MM.1S (cell line): ENCODE measurements around the gene MAML3.

Experiments used
- DNase-seq: peaks from one replicate; pipeline ENCODE4 v3.0.0-alpha.2; 2015
- H2AFZ ChIP-seq: fragments of 300-600 bp; sonication (generic); 2 replicates; pipeline ENCODE4 v1.6.0; 2016; ENCODE audit warnings: antibody characterized with exemption, low read length
- H3F3A ChIP-seq: fragments of 300-600 bp; sonication (generic); 2 replicates; pipeline ENCODE4 v1.6.1; 2016; ENCODE audit warnings: mild to moderate bottlenecking, antibody characterized with exemption, low read length, moderate library complexity, mixed read lengths; ENCODE audit not compliant: insufficient read depth
- H3K27ac ChIP-seq: fragments of 300-600 bp; sonication (generic); 2 replicates; pipeline ENCODE4 v1.5.1; 2016; ENCODE audit warnings: mild to moderate bottlenecking, low read length
- H3K27me3 ChIP-seq: fragments of 300-600 bp; sonication (generic); replicated peaks from 2 replicates; pipeline ENCODE4 v1.6.0; 2016; ENCODE audit warnings: low read length; ENCODE audit not compliant: insufficient read depth
- H3K36me3 ChIP-seq: fragments of 300-600 bp; sonication (generic); replicated peaks from 2 replicates; pipeline ENCODE4 v1.6.1; 2016; ENCODE audit warnings: mild to moderate bottlenecking, low read length, mixed read lengths; ENCODE audit not compliant: insufficient read depth
- H3K4me1 ChIP-seq: fragments of 300-600 bp; sonication (generic); 2 replicates; pipeline ENCODE4 v1.6.1; 2016; ENCODE audit warnings: low read length, mixed read lengths
- H3K4me2 ChIP-seq: fragments of 300-600 bp; sonication (generic); 2 replicates; pipeline ENCODE4 v1.6.0; 2016; ENCODE audit warnings: low read depth, low read length
- H3K4me3 ChIP-seq: fragments of 300-600 bp; sonication (generic); 2 replicates; pipeline ENCODE4 v1.5.1; 2016; ENCODE audit warnings: low read length, mixed read lengths
- H3K79me2 ChIP-seq: fragments of 300-600 bp; sonication (generic); 2 replicates; pipeline ENCODE4 v1.6.1; 2016; ENCODE audit warnings: mixed run types, low read length, mixed read lengths
- H3K9ac ChIP-seq: fragments of 300-600 bp; sonication (generic); 2 replicates; pipeline ENCODE4 v1.6.1; 2016; ENCODE audit warnings: low read length, mixed read lengths
- H3K9me2 ChIP-seq: fragments of 300-600 bp; sonication (generic); replicated peaks from 2 replicates; pipeline ENCODE4 v1.6.1; 2016; ENCODE audit warnings: mild to moderate bottlenecking, low read length, mixed read lengths; ENCODE audit not compliant: insufficient read depth
- H3K9me3 ChIP-seq: fragments of 300-600 bp; sonication (generic); replicated peaks from 2 replicates; pipeline ENCODE4 v1.6.1; 2016; ENCODE audit warnings: mild to moderate bottlenecking, low read length, mixed read lengths; ENCODE audit not compliant: insufficient read depth
- H4K20me1 ChIP-seq: fragments of 300-600 bp; sonication (generic); 2 replicates; pipeline ENCODE4 v1.6.1; 2016; ENCODE audit warnings: mild to moderate bottlenecking, low read length, moderate library complexity, mixed read lengths; ENCODE audit not compliant: insufficient read depth
- EZH2 ChIP-seq: fragments of 300-600 bp; sonication (generic); optimal IDR thresholded peaks from 2 replicates; pipeline ENCODE3; 2017; ENCODE audit warnings: low read depth, mild to moderate bottlenecking, antibody characterized with exemption, low read length, mixed read lengths
- EZH2phosphoT487 ChIP-seq: fragments of 300-600 bp; sonication (generic); IDR thresholded peaks from 2 replicates; pipeline ENCODE4 v1.6.1; 2018; ENCODE audit warnings: antibody characterized with exemption, low read length
- TF ChIP-seq, protein P1 (sequence below): fragments of 300-600 bp; sonication (generic); IDR thresholded peaks from 2 replicates; pipeline ENCODE4 v1.5.1; 2016; ENCODE audit warnings: antibody characterized with exemption, low read length, mixed read lengths

Gene MAML3

GRCh38 chr4:140140566-140140965 lies 13.4 kb downstream of the MAML3 start:
- Histone ChIP-seq H3K9ac (no peak overlapping the region), H3K9me3 (no peaks in the 10 kb centered on the region), H3K27ac (no peak overlapping the region), H3F3A (no peaks in the 10 kb centered on the region), H3K27me3 (no peaks in the 10 kb centered on the region), H3K4me2 (no peak overlapping the region), H3K79me2 (no peaks in the 10 kb centered on the region), H4K20me1 (no peaks in the 10 kb centered on the region), H3K9me2 (no peaks in the 10 kb centered on the region), H3K4me1 (no peaks in the 10 kb centered on the region), H3K4me3 (no peak overlapping the region), H3K36me3 (no peaks in the 10 kb centered on the region), H2AFZ (no peak overlapping the region)
- DNase-seq, result no peak
- TF ChIP-seq, protein P1, sequence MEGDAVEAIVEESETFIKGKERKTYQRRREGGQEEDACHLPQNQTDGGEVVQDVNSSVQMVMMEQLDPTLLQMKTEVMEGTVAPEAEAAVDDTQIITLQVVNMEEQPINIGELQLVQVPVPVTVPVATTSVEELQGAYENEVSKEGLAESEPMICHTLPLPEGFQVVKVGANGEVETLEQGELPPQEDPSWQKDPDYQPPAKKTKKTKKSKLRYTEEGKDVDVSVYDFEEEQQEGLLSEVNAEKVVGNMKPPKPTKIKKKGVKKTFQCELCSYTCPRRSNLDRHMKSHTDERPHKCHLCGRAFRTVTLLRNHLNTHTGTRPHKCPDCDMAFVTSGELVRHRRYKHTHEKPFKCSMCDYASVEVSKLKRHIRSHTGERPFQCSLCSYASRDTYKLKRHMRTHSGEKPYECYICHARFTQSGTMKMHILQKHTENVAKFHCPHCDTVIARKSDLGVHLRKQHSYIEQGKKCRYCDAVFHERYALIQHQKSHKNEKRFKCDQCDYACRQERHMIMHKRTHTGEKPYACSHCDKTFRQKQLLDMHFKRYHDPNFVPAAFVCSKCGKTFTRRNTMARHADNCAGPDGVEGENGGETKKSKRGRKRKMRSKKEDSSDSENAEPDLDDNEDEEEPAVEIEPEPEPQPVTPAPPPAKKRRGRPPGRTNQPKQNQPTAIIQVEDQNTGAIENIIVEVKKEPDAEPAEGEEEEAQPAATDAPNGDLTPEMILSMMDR, result no peak
- no peak for TF ChIP-seq EZH2phosphoT487
- no peak for TF ChIP-seq EZH2

DNA sequence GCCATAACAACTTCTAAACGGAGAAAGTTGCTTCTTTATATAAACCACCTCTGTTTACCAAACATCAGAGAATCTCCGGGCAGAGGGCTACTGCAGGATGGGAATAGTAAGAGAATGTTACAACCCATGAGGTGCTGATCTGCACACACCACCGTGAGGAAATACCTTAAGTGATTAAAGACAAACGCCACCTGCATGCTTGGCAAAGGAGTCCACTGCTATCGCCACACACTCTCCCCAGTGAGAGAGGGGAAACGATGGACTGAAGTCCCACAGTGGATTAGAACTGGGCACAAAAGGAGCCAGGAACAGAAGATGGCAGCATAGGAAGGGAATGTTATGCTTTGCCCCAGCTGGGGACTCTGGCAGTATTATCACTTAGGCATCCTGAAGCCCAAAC lies 15.6 kb downstream of the MAML3 start:
- no peak overlapping the region for H3K4me2 ChIP-seq
- H3F3A ChIP-seq, result no peaks in the 10 kb centered on the region
- no peak overlapping the region for H3K9ac ChIP-seq
- no peaks in the 10 kb centered on the region for H3K27me3 ChIP-seq
- no peak overlapping the region for H3K4me3 ChIP-seq
- no peak overlapping the region for H3K27ac ChIP-seq
- H3K9me2 ChIP-seq, result no peaks in the 10 kb centered on the region
- no peaks in the 10 kb centered on the region for H3K9me3 ChIP-seq
- H3K79me2 ChIP-seq, result no peaks in the 10 kb centered on the region
- TF ChIP-seq, protein P1, result no peak
- no peak for TF ChIP-seq EZH2phosphoT487
- TF ChIP-seq EZH2, result no peak
- no peak overlapping the region for H2AFZ ChIP-seq
- no peak for DNase-seq
- H3K4me1 ChIP-seq, result no peaks in the 10 kb centered on the region
- H3K36me3 ChIP-seq, result no peaks in the 10 kb centered on the region
- H4K20me1 ChIP-seq, result no peaks in the 10 kb centered on the region

GRCh38 chr4:140137671-140138070 lies 16.3 kb downstream of the MAML3 start:
- Histone ChIP-seq H3K36me3 (no peaks in the 10 kb centered on the region), H3K4me2 (no peak overlapping the region), H4K20me1 (no peaks in the 10 kb centered on the region), H3K27ac (no peak overlapping the region), H3K4me1 (no peaks in the 10 kb centered on the region), H3K9me2 (no peaks in the 10 kb centered on the region), H3K9me3 (no peaks in the 10 kb centered on the region), H3F3A (no peaks in the 10 kb centered on the region), H3K27me3 (no peaks in the 10 kb centered on the region), H3K9ac (no peak overlapping the region), H2AFZ (no peak overlapping the region), H3K79me2 (no peaks in the 10 kb centered on the region), H3K4me3 (no peak overlapping the region)
- no peak for TF ChIP-seq EZH2
- TF ChIP-seq, protein P1, result no peak
- no peak for TF ChIP-seq EZH2phosphoT487
- no peak for DNase-seq

GRCh38 chr4:140136509-140136908 lies 17.5 kb downstream of the MAML3 start:
- H3K4me1 ChIP-seq, result no peaks in the 10 kb centered on the region
- H2AFZ ChIP-seq, result no peak overlapping the region
- no peaks in the 10 kb centered on the region for H3K27me3 ChIP-seq
- H3K27ac ChIP-seq, result no peak overlapping the region
- H3K36me3 ChIP-seq, result no peaks in the 10 kb centered on the region
- no peaks in the 10 kb centered on the region for H3K79me2 ChIP-seq
- H3K4me3 ChIP-seq, result no peak overlapping the region
- H3K9ac ChIP-seq, result no peak overlapping the region
- TF ChIP-seq EZH2phosphoT487, result no peak
- TF ChIP-seq EZH2, result no peak
- TF ChIP-seq, protein P1, result no peak
- H3K9me3 ChIP-seq, result no peaks in the 10 kb centered on the region
- DNase-seq, result no peak
- H4K20me1 ChIP-seq, result no peaks in the 10 kb centered on the region
- no peaks in the 10 kb centered on the region for H3F3A ChIP-seq
- no peak overlapping the region for H3K4me2 ChIP-seq
- H3K9me2 ChIP-seq, result no peaks in the 10 kb centered on the region
